Gastrocnemius medialis (tissue), 4 donors: Measurements from ENCODE around the gene BLOC1S6.

Experiments used
- POLR2A ChIP-seq, 2 donors: fragments of 450-650 bp; IDR thresholded peaks; one replicate each; pipeline ENCODE4 v1.6.1; 2017; ENCODE audit warnings: antibody characterized with exemption in 2 of 2, mild to moderate bottlenecking in 2 of 2, moderate library complexity in 2 of 2
- TF ChIP-seq, protein P1 (sequence below), 5 experiments: fragments of 450-650 bp in 3 of 5; fragments of 200-600 bp in 2 of 5; sonication (generic) in 2 of 5; IDR thresholded peaks in 4 of 5; conservative IDR thresholded peaks in 1 of 5; 1 replicate in 4 of 5; 2 replicates in 1 of 5; pipeline ENCODE4 v1.5.1; 2016 to 2019; ENCODE audit warnings: antibody characterized with exemption in 5 of 5, mild to moderate bottlenecking in 3 of 5, moderate library complexity in 3 of 5

DNA sequence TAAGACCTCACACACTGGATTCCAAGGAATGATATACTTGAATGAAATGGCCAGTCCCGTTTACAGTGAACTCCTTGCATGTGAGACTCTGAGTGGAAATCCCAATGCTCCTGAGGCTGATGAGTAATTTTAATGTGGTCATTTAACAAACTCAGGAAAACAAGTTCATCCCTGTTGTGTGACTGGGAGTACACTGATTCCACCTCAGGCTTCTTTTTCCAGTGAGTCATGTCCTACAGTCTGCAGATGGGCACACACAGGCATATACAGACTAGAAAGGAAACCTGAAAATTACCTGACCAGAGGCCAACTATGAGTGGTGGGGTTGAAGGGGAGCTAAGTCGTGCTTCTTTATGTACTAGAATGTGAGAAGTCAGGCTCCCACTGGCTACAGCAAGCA is 53.4 kb downstream of the BLOC1S6 start:
- TF ChIP-seq, protein P1, sequence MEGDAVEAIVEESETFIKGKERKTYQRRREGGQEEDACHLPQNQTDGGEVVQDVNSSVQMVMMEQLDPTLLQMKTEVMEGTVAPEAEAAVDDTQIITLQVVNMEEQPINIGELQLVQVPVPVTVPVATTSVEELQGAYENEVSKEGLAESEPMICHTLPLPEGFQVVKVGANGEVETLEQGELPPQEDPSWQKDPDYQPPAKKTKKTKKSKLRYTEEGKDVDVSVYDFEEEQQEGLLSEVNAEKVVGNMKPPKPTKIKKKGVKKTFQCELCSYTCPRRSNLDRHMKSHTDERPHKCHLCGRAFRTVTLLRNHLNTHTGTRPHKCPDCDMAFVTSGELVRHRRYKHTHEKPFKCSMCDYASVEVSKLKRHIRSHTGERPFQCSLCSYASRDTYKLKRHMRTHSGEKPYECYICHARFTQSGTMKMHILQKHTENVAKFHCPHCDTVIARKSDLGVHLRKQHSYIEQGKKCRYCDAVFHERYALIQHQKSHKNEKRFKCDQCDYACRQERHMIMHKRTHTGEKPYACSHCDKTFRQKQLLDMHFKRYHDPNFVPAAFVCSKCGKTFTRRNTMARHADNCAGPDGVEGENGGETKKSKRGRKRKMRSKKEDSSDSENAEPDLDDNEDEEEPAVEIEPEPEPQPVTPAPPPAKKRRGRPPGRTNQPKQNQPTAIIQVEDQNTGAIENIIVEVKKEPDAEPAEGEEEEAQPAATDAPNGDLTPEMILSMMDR (IDR thresholded peaks at IDR 0.05 in 4 of 5, conservative IDR thresholded peaks at IDR 0.05 in 1 of 5), result no peak
- TF ChIP-seq POLR2A (IDR thresholded peaks at IDR 0.05), result peak in 1 of 2 donors; percentile 34
